ENCODE measurements around the gene SCN9A. TPM values are rescaled to one million over a fixed set of nuclear protein-coding genes. Genes with fewer than 3 reads are reported as not detected.
A peak's percentile ranks its signal among the peaks of the same experiment; 100 is the strongest.

Gene SCN9A
- total RNA-seq, 2 experiments from 2014 or later, result 0.16 TPM; not detected in 1

GRCh38 chr2:166404831-166405568, 29.3 kb upstream of the SCN9A start:
- Mint-ChIP-seq H3K4me3 (no peak overlapping the region), H3K4me1 (ENCODE audit: low read depth) (no peaks in the 10 kb centered on the region), H3K27me3 (ENCODE audit: low read depth) (no peaks in the 10 kb centered on the region), H3K9me3 (ENCODE audit: insufficient read depth) (no peaks in the 10 kb centered on the region), H3K27ac (no peak overlapping the region), H3K36me3 (ENCODE audit: low read depth) (no peaks in the 10 kb centered on the region)
- ATAC-seq, result no peak
- no peak for DNase-seq
- ChIA-PET POLR2A (no interaction called here), CTCF (no interaction called here)

- CTCF ChIA-PET, result no interaction called here
- ATAC-seq, result no peak
- POLR2A ChIA-PET, result no interaction called here
- Mint-ChIP-seq H3K27me3 (ENCODE audit: low read depth) (no peaks in the 10 kb centered on the region), H3K27ac (no peak overlapping the region), H3K4me3 (no peak overlapping the region), H3K36me3 (ENCODE audit: low read depth) (no peaks in the 10 kb centered on the region), H3K4me1 (ENCODE audit: low read depth) (no peaks in the 10 kb centered on the region), H3K9me3 (ENCODE audit: insufficient read depth) (no peaks in the 10 kb centered on the region)
- DNase-seq, result no peak
Observed at GRCh38 chr2:166394245-166394644, 18.5 kb upstream of the SCN9A start.

DNA sequence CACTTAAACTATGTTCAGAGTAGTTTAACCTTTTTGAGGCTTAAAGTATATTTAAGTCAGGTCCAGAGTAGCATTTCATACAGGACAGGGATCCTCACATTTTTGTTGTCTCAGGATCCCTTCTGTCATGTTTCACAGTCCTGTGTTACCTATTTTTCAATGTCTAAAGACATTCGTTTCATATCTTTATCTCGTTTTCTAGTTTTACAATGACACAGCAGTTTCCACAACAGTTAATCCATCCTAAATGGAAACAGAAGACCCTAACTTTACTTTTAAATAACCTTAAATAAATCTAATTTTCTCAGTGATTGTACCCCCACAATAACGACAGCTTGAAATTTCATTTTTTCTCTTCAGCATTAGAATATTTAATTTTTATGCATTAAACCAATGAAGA, 17.3 kb upstream of the SCN9A start:
- Mint-ChIP-seq H3K4me3 (no peak overlapping the region), H3K36me3 (ENCODE audit: low read depth) (no peaks in the 10 kb centered on the region), H3K27ac (no peak overlapping the region), H3K9me3 (ENCODE audit: insufficient read depth) (no peaks in the 10 kb centered on the region), H3K4me1 (ENCODE audit: low read depth) (no peaks in the 10 kb centered on the region), H3K27me3 (ENCODE audit: low read depth) (no peaks in the 10 kb centered on the region)
- ChIA-PET CTCF (no interaction called here), POLR2A (no interaction called here)
- ATAC-seq (no peak), DNase-seq (no peak)

GRCh38 chr2:166388481-166389070, 12.8 kb upstream of the SCN9A start:
- H3K9me3 Mint-ChIP-seq (ENCODE audit: insufficient read depth), result no peaks in the 10 kb centered on the region
- H3K4me3 Mint-ChIP-seq, result no peak overlapping the region
- POLR2A ChIA-PET, result no interaction called here
- no peaks in the 10 kb centered on the region for H3K27me3 Mint-ChIP-seq (ENCODE audit: low read depth)
- no peak for ATAC-seq
- CTCF ChIA-PET, result interaction anchor here (1.3 kb wide), 1 partner anchor 27 kb away, joined by 4 read pairs; no protein-coding TSS in a partner anchor
- DNase-seq, result no peak
- no peak overlapping the region for H3K27ac Mint-ChIP-seq
- H3K36me3 Mint-ChIP-seq (ENCODE audit: low read depth), result no peaks in the 10 kb centered on the region
- no peaks in the 10 kb centered on the region for H3K4me1 Mint-ChIP-seq (ENCODE audit: low read depth)

GRCh38 chr2:166385313-166385712, 9.6 kb upstream of the SCN9A start:
- Mint-ChIP-seq H3K9me3 (ENCODE audit: insufficient read depth) (no peaks in the 10 kb centered on the region), H3K27me3 (ENCODE audit: low read depth) (no peaks in the 10 kb centered on the region), H3K36me3 (ENCODE audit: low read depth) (no peaks in the 10 kb centered on the region), H3K4me1 (ENCODE audit: low read depth) (no peaks in the 10 kb centered on the region), H3K4me3 (no peak overlapping the region), H3K27ac (no peak overlapping the region)
- ChIA-PET CTCF (interaction anchor here (1.1 to 2.4 kb wide), 4 partner anchors 17 to 32 kb away, joined by 3 to 8 read pairs (median 4); no protein-coding TSS in a partner anchor), POLR2A (no interaction called here)
- DNase-seq (no peak), ATAC-seq (no peak)

- H3K9me3 Mint-ChIP-seq (ENCODE audit: insufficient read depth), result no peaks in the 10 kb centered on the region
- POLR2A ChIA-PET, result no interaction called here
- H3K27me3 Mint-ChIP-seq (ENCODE audit: low read depth), result peaks cover 4% of the 10 kb centered on the region
Observed at GRCh38 chr2:166384774-166385173, 9.0 kb upstream of the SCN9A start.

GRCh38 chr2:166382448-166382847, 6.7 kb upstream of the SCN9A start:
- Mint-ChIP-seq H3K36me3 (ENCODE audit: low read depth) (no peaks in the 10 kb centered on the region), H3K4me1 (ENCODE audit: low read depth) (no peaks in the 10 kb centered on the region), H3K9me3 (ENCODE audit: insufficient read depth) (no peaks in the 10 kb centered on the region), H3K4me3 (no peak overlapping the region), H3K27me3 (ENCODE audit: low read depth) (peaks cover 11% of the 10 kb centered on the region), H3K27ac (no peak overlapping the region)
- CTCF ChIA-PET, result interaction anchor here (1.9 kb wide), 1 partner anchor 21 kb away, joined by 5 read pairs; no protein-coding TSS in a partner anchor
- ATAC-seq (no peak), DNase-seq (no peak)
- POLR2A ChIA-PET, result no interaction called here

More at GRCh38 chr2:166384774-166385173, 9.0 kb upstream of the SCN9A start:
- Mint-ChIP-seq H3K27ac (no peak overlapping the region), H3K36me3 (ENCODE audit: low read depth) (no peaks in the 10 kb centered on the region), H3K4me1 (ENCODE audit: low read depth) (no peaks in the 10 kb centered on the region), H3K4me3 (no peak overlapping the region)
- CTCF ChIA-PET, result interaction anchor here (1.1 to 2.4 kb wide), 3 partner anchors 24 to 33 kb away, joined by 3 to 8 read pairs (median 3); no protein-coding TSS in a partner anchor
- DNase-seq, result no peak
- ATAC-seq, result no peak

DNA sequence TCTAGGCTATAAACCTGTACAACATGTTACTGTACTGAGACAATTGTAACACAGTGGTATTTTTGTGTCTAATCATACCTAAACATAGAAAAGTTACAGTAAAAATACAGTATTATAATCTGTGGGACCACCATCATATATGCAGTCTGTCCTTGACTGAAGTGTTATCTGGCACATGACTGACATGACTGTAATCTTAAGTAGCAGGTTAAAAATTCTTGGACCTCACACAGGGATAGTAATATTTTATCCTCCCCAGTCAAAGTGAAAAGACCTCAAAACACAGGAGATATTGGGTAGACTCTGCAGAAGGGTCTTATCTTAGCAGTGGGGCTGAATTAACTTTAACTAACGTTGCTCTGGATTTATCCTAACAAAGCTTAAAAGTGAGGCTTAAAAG, 4.9 kb upstream of the SCN9A start:
- ATAC-seq (no peak), DNase-seq (no peak)
- Mint-ChIP-seq H3K27me3 (ENCODE audit: low read depth) (peaks cover 24% of the 10 kb centered on the region), H3K9me3 (ENCODE audit: insufficient read depth) (no peaks in the 10 kb centered on the region), H3K4me1 (ENCODE audit: low read depth) (peaks cover 4% of the 10 kb centered on the region), H3K27ac (no peak overlapping the region), H3K4me3 (no peak overlapping the region), H3K36me3 (ENCODE audit: low read depth) (no peaks in the 10 kb centered on the region)
- ChIA-PET CTCF (no interaction called here), POLR2A (no interaction called here)

DNA sequence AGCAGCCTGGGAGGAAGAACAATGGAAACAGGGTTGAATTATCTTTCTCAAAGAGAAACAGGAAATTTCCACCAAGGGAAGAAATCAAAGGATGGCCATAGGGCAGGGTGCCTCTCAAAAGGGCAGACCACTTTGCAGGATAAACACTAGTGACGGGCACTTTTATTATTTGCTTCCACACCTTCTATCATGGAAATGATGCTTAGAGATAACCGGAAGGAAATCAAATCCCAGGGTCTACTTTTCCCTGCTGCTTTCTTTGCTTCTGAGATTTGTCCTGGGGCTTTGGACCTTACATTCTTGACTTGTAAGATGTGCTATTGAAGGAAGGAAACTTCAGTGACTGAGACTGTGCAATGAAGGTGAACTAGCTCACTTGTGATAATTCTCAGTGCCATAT, 1.1 kb upstream of the SCN9A start:
- ATAC-seq (no peak), DNase-seq (no peak)
- Mint-ChIP-seq H3K27me3 (ENCODE audit: low read depth) (peaks cover 40% of the 10 kb centered on the region), H3K4me3 (no peak overlapping the region), H3K27ac (no peak overlapping the region), H3K4me1 (ENCODE audit: low read depth) (peaks cover 15% of the 10 kb centered on the region), H3K36me3 (ENCODE audit: low read depth) (no peaks in the 10 kb centered on the region), H3K9me3 (ENCODE audit: insufficient read depth) (no peaks in the 10 kb centered on the region)
- POLR2A ChIA-PET, result no interaction called here
- CTCF ChIA-PET, result no interaction called here

DNA sequence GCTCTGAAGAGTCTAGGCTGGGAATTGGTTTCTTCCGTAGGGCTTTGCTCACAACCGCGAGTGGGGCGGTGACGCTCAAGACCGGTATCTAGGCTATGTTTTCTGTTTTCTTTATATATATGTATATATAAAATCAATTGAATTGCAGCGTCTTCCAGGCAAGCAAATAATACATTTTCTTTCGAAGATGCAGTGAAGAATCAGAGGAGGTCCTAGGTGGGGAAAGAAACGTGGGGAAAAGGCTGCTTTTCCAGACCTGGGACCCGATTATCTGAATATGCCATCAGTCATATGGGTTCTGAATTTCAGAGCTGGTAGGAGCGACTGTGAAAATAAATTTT, 714 bp upstream of the SCN9A start:
- H3K9me3 Mint-ChIP-seq (ENCODE audit: insufficient read depth), result no peaks in the 10 kb centered on the region
- no peaks in the 10 kb centered on the region for H3K36me3 Mint-ChIP-seq (ENCODE audit: low read depth)
- peaks cover 15% of the 10 kb centered on the region for H3K4me1 Mint-ChIP-seq (ENCODE audit: low read depth)
- CTCF ChIA-PET, result no interaction called here
- peak overlapping the region; percentile 65 for H3K4me3 Mint-ChIP-seq
- no peak overlapping the region for H3K27ac Mint-ChIP-seq
- ATAC-seq (no peak), DNase-seq (no peak)
- POLR2A ChIA-PET, result no interaction called here
- H3K27me3 Mint-ChIP-seq (ENCODE audit: low read depth), result peaks cover 40% of the 10 kb centered on the region

DNA sequence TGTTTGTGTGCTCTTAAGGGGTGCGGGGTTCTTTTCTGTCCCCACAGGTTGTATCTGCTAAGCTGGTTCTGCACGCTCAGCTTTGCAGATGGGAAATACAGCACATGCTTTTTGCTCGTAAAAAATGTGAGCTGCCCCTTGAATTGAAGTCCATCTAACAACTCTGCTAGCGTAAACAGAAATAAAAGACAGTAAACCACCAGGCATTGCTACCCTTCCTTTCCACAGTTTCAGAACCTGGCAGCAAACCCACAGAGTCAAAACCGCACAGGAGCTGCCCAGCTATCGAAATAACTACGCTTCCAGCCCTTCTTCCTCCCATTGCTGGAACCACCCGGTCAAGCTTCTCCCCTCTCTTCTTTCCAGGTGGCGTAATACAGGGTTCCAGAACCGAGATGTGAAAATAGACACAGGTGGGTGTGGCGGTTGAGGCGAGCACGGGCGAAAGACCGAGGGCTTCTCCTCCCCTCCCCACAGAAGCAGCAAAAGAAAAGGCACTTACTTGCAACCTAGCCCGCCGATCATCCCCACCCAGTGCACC, 479 bp downstream of the SCN9A start:
- peak overlapping the region; percentile 65 for H3K4me3 Mint-ChIP-seq
- H3K27ac Mint-ChIP-seq, result no peak overlapping the region
- H3K9me3 Mint-ChIP-seq (ENCODE audit: insufficient read depth), result no peaks in the 10 kb centered on the region
- POLR2A ChIA-PET, result no interaction called here
- ATAC-seq, result peak; percentile 27
- peaks cover 15% of the 10 kb centered on the region for H3K4me1 Mint-ChIP-seq (ENCODE audit: low read depth)
- no peaks in the 10 kb centered on the region for H3K36me3 Mint-ChIP-seq (ENCODE audit: low read depth)
- DNase-seq, result no peak
- CTCF ChIA-PET, result interaction anchor here (1.2 kb wide), 1 partner anchor 13 kb away, joined by 3 read pairs; no protein-coding TSS in a partner anchor
- H3K27me3 Mint-ChIP-seq (ENCODE audit: low read depth), result peaks cover 41% of the 10 kb centered on the region

GRCh38 chr2:166373951-166374350, 1.8 kb downstream of the SCN9A start:
- no peaks in the 10 kb centered on the region for H3K36me3 Mint-ChIP-seq (ENCODE audit: low read depth)
- H3K27ac Mint-ChIP-seq, result no peak overlapping the region
- H3K27me3 Mint-ChIP-seq (ENCODE audit: low read depth), result peaks cover 37% of the 10 kb centered on the region
- no peak for ATAC-seq
- no peaks in the 10 kb centered on the region for H3K9me3 Mint-ChIP-seq (ENCODE audit: insufficient read depth)
- no peak for DNase-seq
- H3K4me1 Mint-ChIP-seq (ENCODE audit: low read depth), result peaks cover 15% of the 10 kb centered on the region
- ChIA-PET POLR2A (no interaction called here), CTCF (interaction anchor here (1.2 kb wide), 1 partner anchor 12 kb away, joined by 3 read pairs; no protein-coding TSS in a partner anchor)
- no peak overlapping the region for H3K4me3 Mint-ChIP-seq

All from activated CD8-positive, alpha-beta T cell treated with anti-CD3 and anti-CD28 coated beads, Interleukin-2, amount 10 ng/mL, durations not matched to agents 7 days and 5 days (primary cell).